ENCODE data around the gene C16orf86.

C16orf86 gene

GRCh38 chr16:67669499-67670101, 3.0 kb downstream of the C16orf86 start:
- Histone ChIP-seq H3K27me3 (ENCODE audit: insufficient read depth, low read length) (no peaks in the 10 kb centered on the region), H2BK120ac (ENCODE audit: insufficient read depth, low read length, poor library complexity) (no peak overlapping the region), H2AFZ (ENCODE audit: insufficient read depth, low read length, poor library complexity) (no peak overlapping the region), H3K4ac (ENCODE audit: low read depth, low read length) (no peak overlapping the region), H4K8ac (ENCODE audit: low read depth, low read length) (no peak overlapping the region), H3K4me3 (ENCODE audit: low read depth, low read length) (no peak overlapping the region), H3K4me2 (ENCODE audit: low read length) (no peak overlapping the region), H3K36me3 (ENCODE audit: control insufficient read depth in 1 of 2, insufficient read depth in 2 of 2, low read length in 2 of 2) (peaks cover 0 to 5% of the 10 kb centered on the region in 2 experiments), H3K79me2 (ENCODE audit: control insufficient read depth, insufficient read depth, low read length, poor library complexity) (peaks cover 3% of the 10 kb centered on the region), H2AK5ac (ENCODE audit: low read length) (no peak overlapping the region), H3K14ac (ENCODE audit: low read length) (no peak overlapping the region), H2BK5ac (ENCODE audit: low read depth, low read length, poor library complexity) (no peak overlapping the region), H4K91ac (ENCODE audit: low read depth, low read length) (no peak overlapping the region), H3K9ac (ENCODE audit: low read length) (no peak overlapping the region), H3K4me1 (ENCODE audit: control insufficient read depth in 1 of 2, insufficient read depth in 2 of 2, low read length in 2 of 2) (peaks cover 11% of the 10 kb centered on the region in 2 experiments), H3K23ac (ENCODE audit: low read length) (no peak overlapping the region), H3K27ac (ENCODE audit: low read depth, low read length) (no peak overlapping the region), H3K79me1 (ENCODE audit: low read length) (peaks cover 5% of the 10 kb centered on the region), H3K9me3 (ENCODE audit: insufficient read depth, low read depth, low read length) (no peaks in the 10 kb centered on the region), H3K18ac (ENCODE audit: low read length) (no peak overlapping the region), H4K12ac (ENCODE audit: low read depth, low read length) (no peak overlapping the region), H2BK12ac (ENCODE audit: low read length) (no peak overlapping the region)
- no CpG with 5 or more reads among the region's 10 CpGs for WGBS (ENCODE audit: extremely low coverage, insufficient coverage, insufficient read length)
- DNase-seq = no peak

- no peaks in the 10 kb centered on the region for H3K79me2 ChIP-seq (ENCODE audit: control insufficient read depth, insufficient read depth, low read length, poor library complexity)
- no peak overlapping the region for H2BK120ac ChIP-seq (ENCODE audit: insufficient read depth, low read length, poor library complexity)
- no peak for DNase-seq
- H3K4ac ChIP-seq (ENCODE audit: low read depth, low read length) = no peak overlapping the region
- no peak overlapping the region for H4K91ac ChIP-seq (ENCODE audit: low read depth, low read length)
- H2BK5ac ChIP-seq (ENCODE audit: low read depth, low read length, poor library complexity) = no peak overlapping the region
- no peak overlapping the region for H2AK5ac ChIP-seq (ENCODE audit: low read length)
- no peak overlapping the region for H3K23ac ChIP-seq (ENCODE audit: low read length)
- peaks cover 7 to 18% of the 10 kb centered on the region in 2 experiments for H3K36me3 ChIP-seq (ENCODE audit: control insufficient read depth in 1 of 2, insufficient read depth in 2 of 2, low read length in 2 of 2)
- H3K9ac ChIP-seq (ENCODE audit: low read length) = no peak overlapping the region
- H2AFZ ChIP-seq (ENCODE audit: insufficient read depth, low read length, poor library complexity) = no peak overlapping the region
- no peak overlapping the region for H3K27ac ChIP-seq (ENCODE audit: low read depth, low read length)
- peaks cover 2% of the 10 kb centered on the region for H3K79me1 ChIP-seq (ENCODE audit: low read length)
- no peak overlapping the region for H3K4me3 ChIP-seq (ENCODE audit: low read depth, low read length)
- no peaks in the 10 kb centered on the region for H3K27me3 ChIP-seq (ENCODE audit: insufficient read depth, low read length)
- H3K4me2 ChIP-seq (ENCODE audit: low read length) = no peak overlapping the region
- H3K4me1 ChIP-seq (ENCODE audit: control insufficient read depth in 1 of 2, insufficient read depth in 2 of 2, low read length in 2 of 2) = peaks cover 6 to 10% of the 10 kb centered on the region in 2 experiments
- H3K18ac ChIP-seq (ENCODE audit: low read length) = no peak overlapping the region
- no peak overlapping the region for H4K8ac ChIP-seq (ENCODE audit: low read depth, low read length)
- H3K14ac ChIP-seq (ENCODE audit: low read length) = no peak overlapping the region
- no CpG with 5 or more reads among the region's 4 CpGs for WGBS (ENCODE audit: extremely low coverage, insufficient coverage, insufficient read length)
- H2BK12ac ChIP-seq (ENCODE audit: low read length) = no peak overlapping the region
- H3K9me3 ChIP-seq (ENCODE audit: insufficient read depth, low read depth, low read length) = no peaks in the 10 kb centered on the region
- H4K12ac ChIP-seq (ENCODE audit: low read depth, low read length) = no peak overlapping the region
Measured at GRCh38 chr16:67672306-67672705, 5.7 kb downstream of the C16orf86 start.

GRCh38 chr16:67672739-67673662, 6.4 kb downstream of the C16orf86 start:
- Histone ChIP-seq H3K4me1 (ENCODE audit: control insufficient read depth in 1 of 2, insufficient read depth in 2 of 2, low read length in 2 of 2) (peaks cover 8 to 13% of the 10 kb centered on the region in 2 experiments), H3K36me3 (ENCODE audit: control insufficient read depth in 1 of 2, insufficient read depth in 2 of 2, low read length in 2 of 2) (peaks cover 7 to 18% of the 10 kb centered on the region in 2 experiments), H3K14ac (ENCODE audit: low read length) (no peak overlapping the region), H4K12ac (ENCODE audit: low read depth, low read length) (no peak overlapping the region), H3K9me3 (ENCODE audit: insufficient read depth, low read depth, low read length) (no peaks in the 10 kb centered on the region), H2BK12ac (ENCODE audit: low read length) (no peak overlapping the region), H2AK5ac (ENCODE audit: low read length) (no peak overlapping the region), H3K9ac (ENCODE audit: low read length) (no peak overlapping the region), H3K27ac (ENCODE audit: low read depth, low read length) (no peak overlapping the region), H4K8ac (ENCODE audit: low read depth, low read length) (no peak overlapping the region), H4K91ac (ENCODE audit: low read depth, low read length) (no peak overlapping the region), H2BK120ac (ENCODE audit: insufficient read depth, low read length, poor library complexity) (no peak overlapping the region), H3K4me2 (ENCODE audit: low read length) (no peak overlapping the region), H3K79me2 (ENCODE audit: control insufficient read depth, insufficient read depth, low read length, poor library complexity) (no peaks in the 10 kb centered on the region), H3K23ac (ENCODE audit: low read length) (no peak overlapping the region), H3K4me3 (ENCODE audit: low read depth, low read length) (no peak overlapping the region), H3K27me3 (ENCODE audit: insufficient read depth, low read length) (no peaks in the 10 kb centered on the region), H3K18ac (ENCODE audit: low read length) (no peak overlapping the region), H3K4ac (ENCODE audit: low read depth, low read length) (no peak overlapping the region), H2BK5ac (ENCODE audit: low read depth, low read length, poor library complexity) (no peak overlapping the region), H3K79me1 (ENCODE audit: low read length) (peaks cover 4% of the 10 kb centered on the region), H2AFZ (ENCODE audit: insufficient read depth, low read length, poor library complexity) (no peak overlapping the region)
- no CpG with 5 or more reads among the region's 13 CpGs for WGBS (ENCODE audit: extremely low coverage, insufficient coverage, insufficient read length)
- DNase-seq = peak; percentile 60 to 83

- WGBS (ENCODE audit: extremely low coverage, insufficient coverage, insufficient read length) = no CpG with 5 or more reads among the region's 21 CpGs
- H3K79me2 ChIP-seq (ENCODE audit: control insufficient read depth, insufficient read depth, low read length, poor library complexity) = no peaks in the 10 kb centered on the region
Measured at GRCh38 chr16:67673712-67674580, 7.3 kb downstream of the C16orf86 start.

More at GRCh38 chr16:67673712-67674580, 7.3 kb downstream of the C16orf86 start:
- Histone ChIP-seq H3K4me3 (ENCODE audit: low read depth, low read length) (no peak overlapping the region), H4K8ac (ENCODE audit: low read depth, low read length) (no peak overlapping the region), H3K4ac (ENCODE audit: low read depth, low read length) (no peak overlapping the region), H2BK120ac (ENCODE audit: insufficient read depth, low read length, poor library complexity) (no peak overlapping the region), H3K23ac (ENCODE audit: low read length) (no peak overlapping the region), H4K12ac (ENCODE audit: low read depth, low read length) (no peak overlapping the region), H2AK5ac (ENCODE audit: low read length) (no peak overlapping the region), H3K18ac (ENCODE audit: low read length) (no peak overlapping the region), H2AFZ (ENCODE audit: insufficient read depth, low read length, poor library complexity) (no peak overlapping the region), H3K4me1 (ENCODE audit: control insufficient read depth in 1 of 2, insufficient read depth in 2 of 2, low read length in 2 of 2) (peaks cover 11 to 14% of the 10 kb centered on the region in 2 experiments), H2BK12ac (ENCODE audit: low read length) (no peak overlapping the region), H3K9ac (ENCODE audit: low read length) (no peak overlapping the region), H2BK5ac (ENCODE audit: low read depth, low read length, poor library complexity) (no peak overlapping the region), H3K27ac (ENCODE audit: low read depth, low read length) (no peak overlapping the region), H3K14ac (ENCODE audit: low read length) (no peak overlapping the region), H3K36me3 (ENCODE audit: control insufficient read depth in 1 of 2, insufficient read depth in 2 of 2, low read length in 2 of 2) (peaks cover 7 to 18% of the 10 kb centered on the region in 2 experiments), H3K9me3 (ENCODE audit: insufficient read depth, low read depth, low read length) (no peaks in the 10 kb centered on the region), H4K91ac (ENCODE audit: low read depth, low read length) (no peak overlapping the region), H3K27me3 (ENCODE audit: insufficient read depth, low read length) (no peaks in the 10 kb centered on the region), H3K79me1 (ENCODE audit: low read length) (peaks cover 4% of the 10 kb centered on the region), H3K4me2 (ENCODE audit: low read length) (no peak overlapping the region)
- DNase-seq = no peak
